HEK293T (cell line): ENCODE data around the gene OR5W2.

Experiments
- FOXK2 ChIP-seq: fragments of 450-650 bp; IDR thresholded peaks from 2 replicates; pipeline ENCODE4 v1.6.1; 2016; ENCODE audit warnings: mild to moderate bottlenecking
- FOXM1 ChIP-seq: fragments of 450-650 bp; IDR thresholded peaks from 2 replicates; pipeline ENCODE4 v1.6.1; 2017; ENCODE audit warnings: mild to moderate bottlenecking, borderline replicate concordance
- HDGF ChIP-seq: fragments of 450-650 bp; IDR thresholded peaks from 2 replicates; pipeline ENCODE4 v1.6.1; 2017; ENCODE audit warnings: antibody characterized with exemption, borderline replicate concordance
- NFRKB ChIP-seq: fragments of 450-650 bp; IDR thresholded peaks from 2 replicates; pipeline ENCODE4 v1.6.1; 2016; ENCODE audit warnings: mild to moderate bottlenecking, moderate library complexity
- SP1 ChIP-seq: fragments of 450-650 bp; IDR thresholded peaks from 2 replicates; pipeline ENCODE4 v1.6.1; 2017
- ZNF384 ChIP-seq: fragments of 450-650 bp; IDR thresholded peaks from 2 replicates; pipeline ENCODE4 v1.6.1; 2016
- TF ChIP-seq, protein P1 (sequence below): fragments of 450-650 bp; IDR thresholded peaks from 2 replicates; pipeline ENCODE4 v1.6.1; 2016

DNA sequence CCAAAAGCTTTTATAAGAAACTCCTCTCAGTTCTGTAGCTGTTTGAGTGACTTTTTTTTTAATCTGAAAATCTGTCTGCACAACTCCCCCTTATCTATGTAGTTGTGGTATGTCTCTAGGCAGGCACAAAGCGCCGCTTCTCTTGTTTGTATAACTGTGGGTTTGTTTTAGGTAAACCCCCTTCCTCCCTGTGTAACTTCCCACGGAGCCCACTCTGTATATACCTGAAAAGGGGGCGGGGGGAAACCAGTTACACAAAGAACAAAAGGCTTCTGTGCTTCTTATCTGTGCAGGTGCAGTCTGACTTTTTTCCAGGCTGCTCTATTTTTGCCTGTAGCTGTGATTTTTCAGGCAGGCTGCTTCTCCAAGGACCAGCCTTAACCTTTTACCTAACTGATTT, 42.1 kb upstream of the OR5W2 start:
- TF ChIP-seq SP1, result no peak
- TF ChIP-seq NFRKB, result no peak
- TF ChIP-seq ZNF384, result no peak
- TF ChIP-seq FOXK2, result no peak
- no peak for TF ChIP-seq HDGF
- TF ChIP-seq, protein P1, sequence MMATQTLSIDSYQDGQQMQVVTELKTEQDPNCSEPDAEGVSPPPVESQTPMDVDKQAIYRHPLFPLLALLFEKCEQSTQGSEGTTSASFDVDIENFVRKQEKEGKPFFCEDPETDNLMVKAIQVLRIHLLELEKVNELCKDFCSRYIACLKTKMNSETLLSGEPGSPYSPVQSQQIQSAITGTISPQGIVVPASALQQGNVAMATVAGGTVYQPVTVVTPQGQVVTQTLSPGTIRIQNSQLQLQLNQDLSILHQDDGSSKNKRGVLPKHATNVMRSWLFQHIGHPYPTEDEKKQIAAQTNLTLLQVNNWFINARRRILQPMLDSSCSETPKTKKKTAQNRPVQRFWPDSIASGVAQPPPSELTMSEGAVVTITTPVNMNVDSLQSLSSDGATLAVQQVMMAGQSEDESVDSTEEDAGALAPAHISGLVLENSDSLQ, result no peak
- no peak for TF ChIP-seq FOXM1
